ENCODE measurements around the gene IGFBP1. TPM values are rescaled to one million over a fixed set of nuclear protein-coding genes. Genes with fewer than 3 reads are reported as not detected.

IGFBP1 gene
- polyA plus RNA-seq, 1 of the 3 experiments (the other 2 are of a cell fraction) = not detected

DNA sequence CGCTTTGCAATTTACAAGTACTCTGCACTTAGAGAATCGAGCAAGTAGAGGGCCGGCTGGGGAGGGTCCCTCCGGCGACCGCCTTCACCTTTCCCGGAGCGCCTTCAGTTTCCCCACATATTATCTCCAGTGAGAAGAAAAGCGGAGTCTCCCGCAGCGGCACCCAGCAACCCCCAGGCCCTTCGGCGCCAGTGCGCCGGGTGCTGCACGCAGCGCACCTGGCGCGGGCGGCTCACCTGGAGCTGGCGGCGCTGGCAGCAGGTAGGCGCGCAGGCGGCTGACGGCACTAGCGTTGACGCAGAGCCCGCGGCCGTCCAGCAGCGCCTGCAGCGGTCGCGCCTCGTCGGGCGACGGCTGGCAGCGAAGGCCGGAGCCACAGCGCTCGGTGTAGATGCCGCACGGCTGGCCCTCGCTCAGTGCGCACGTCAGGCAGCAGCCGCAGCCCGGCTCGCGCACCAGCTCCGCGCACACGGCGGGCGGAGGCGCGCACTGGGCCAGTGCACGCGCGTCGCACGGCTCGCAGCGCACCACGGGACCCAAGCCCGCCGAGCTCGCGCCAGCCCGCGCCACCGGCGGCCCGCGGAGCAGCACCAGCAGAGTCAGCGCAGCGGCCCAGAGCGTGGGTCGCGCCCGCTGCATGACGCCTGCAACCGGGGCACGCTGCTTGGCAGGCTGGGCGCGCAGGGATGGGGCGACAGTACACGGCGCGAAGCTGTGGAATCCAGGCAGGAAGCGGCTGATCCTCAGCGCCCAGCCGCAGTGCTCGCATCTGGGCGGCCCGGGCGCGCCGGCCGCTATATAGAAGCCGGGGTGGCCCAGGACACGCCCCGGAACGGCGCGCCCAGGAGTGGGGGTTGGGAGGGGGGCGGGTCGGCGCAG lies 32.5 kb downstream of the IGFBP1 start, which contains the start of gene IGFBP3:
Gene IGFBP3 (minus strand): TSS at position 771 of the 879 bp plus-strand sequence. CDS start 132 bp downstream, at position 639.
- no peaks in the 10 kb centered on the region for H3K27me3 ChIP-seq (ENCODE audit: insufficient read depth)
- H3K9me3 ChIP-seq = no peaks in the 10 kb centered on the region
- peak within 1 kb of the TSS; percentile 55 for H3K9ac ChIP-seq
- TF ChIP-seq NRF1 (IDR thresholded peaks at IDR 0.05; ENCODE audit: low read depth, low read length) (peak; percentile 74), CTCF (IDR thresholded peaks at IDR 0.05) (no peak), NFIC (IDR thresholded peaks at IDR 0.05; ENCODE audit: borderline replicate concordance) (no peak), MXI1 (IDR thresholded peaks at IDR 0.05; ENCODE audit: low read depth, low read length) (peak; percentile 22; the same call in 1 of the 2 replicates)
- peak within 1 kb of the TSS; percentile 58 to 72 for H3K4me3 ChIP-seq (ENCODE audit: low read depth in 2 of 2, low read length in 1 of 2)
- peak; percentile 90 for DNase-seq
- peaks cover 32% of the 10 kb centered on the region for H4K20me1 ChIP-seq (ENCODE audit: insufficient read depth)
- under 1% methylated on average over 29 of the region's 111 CpGs for WGBS (ENCODE audit: low lambda C conversion rate)
- H3K36me3 ChIP-seq (replicated peaks in 1 of 2; ENCODE audit: control insufficient read depth in 1 of 2, insufficient read depth in 2 of 2, low read length in 1 of 2) = peaks cover 2 to 22% of the 10 kb centered on the region in 2 experiments
- peaks cover 28% of the 10 kb centered on the region for H3K79me2 ChIP-seq (ENCODE audit: insufficient read depth)
- H3K9me2 ChIP-seq = no peaks in the 10 kb centered on the region
- peak within 1 kb of the TSS; percentile 84 for H3K4me2 ChIP-seq
- POLR2A ChIA-PET = interaction anchor here (0.8 kb wide), 1 partner anchor 1268 kb away, joined by 3 read pairs; no protein-coding TSS in a partner anchor
- H3K4me1 ChIP-seq (ENCODE audit: control insufficient read depth in 1 of 2, insufficient read depth in 2 of 2, low read depth in 1 of 2, low read length in 1 of 2) = peaks cover 26 to 38% of the 10 kb centered on the region in 2 experiments
- no peak within 1 kb of the TSS for H3K27ac ChIP-seq (ENCODE audit: low read depth in 2 of 2, low read length in 1 of 2)
- CTCF ChIA-PET = interaction anchor here (0.6 to 10.7 kb wide), 37 partner anchors 9 to 1333 kb away, joined by 3 to 291 read pairs (median 5); partner anchors contain the start of gene IGFBP1
- peaks cover 31% of the 10 kb centered on the region for H3F3A ChIP-seq (replicated peaks; ENCODE audit: insufficient read depth)
- H2AFZ ChIP-seq (ENCODE audit: low read depth) = peak within 1 kb of the TSS; percentile 24; the same call in 1 of the 2 replicates

GRCh38 chr7:45921381-45921698 lies 33.1 kb downstream of the IGFBP1 start:
- no peak overlapping the region for H3K9ac ChIP-seq
- H3K4me1 ChIP-seq (ENCODE audit: control insufficient read depth in 1 of 2, insufficient read depth in 2 of 2, low read depth in 1 of 2, low read length in 1 of 2) = peaks cover 26 to 38% of the 10 kb centered on the region in 2 experiments
- TF ChIP-seq JUND (IDR thresholded peaks at IDR 0.05) (no peak), YY1 (IDR thresholded peaks at IDR 0.05; ENCODE audit: low read depth) (no peak), IRF3 (IDR thresholded peaks at IDR 0.05; ENCODE audit: low read depth, low read length) (no peak), SMC3 (IDR thresholded peaks at IDR 0.05; ENCODE audit: low read depth, low read length) (no peak), NFIC (IDR thresholded peaks at IDR 0.05; ENCODE audit: borderline replicate concordance) (no peak), USF2 (IDR thresholded peaks at IDR 0.05; ENCODE audit: borderline replicate concordance, low read depth, low read length) (no peak), MAX (IDR thresholded peaks at IDR 0.05; ENCODE audit: low read depth) (no peak), MXI1 (IDR thresholded peaks at IDR 0.05; ENCODE audit: low read depth, low read length) (no peak), FOSL2 (IDR thresholded peaks at IDR 0.05; ENCODE audit: borderline replicate concordance, low read depth) (no peak), CTCF (IDR thresholded peaks at IDR 0.05) (no peak), EZH2phosphoT487 (IDR thresholded peaks at IDR 0.05; ENCODE audit: borderline replicate concordance, low read depth) (no peak), POLR2AphosphoS5 (IDR thresholded peaks at IDR 0.05; ENCODE audit: low read depth, low read length) (no peak)
- TF ChIP-seq, protein P1, sequence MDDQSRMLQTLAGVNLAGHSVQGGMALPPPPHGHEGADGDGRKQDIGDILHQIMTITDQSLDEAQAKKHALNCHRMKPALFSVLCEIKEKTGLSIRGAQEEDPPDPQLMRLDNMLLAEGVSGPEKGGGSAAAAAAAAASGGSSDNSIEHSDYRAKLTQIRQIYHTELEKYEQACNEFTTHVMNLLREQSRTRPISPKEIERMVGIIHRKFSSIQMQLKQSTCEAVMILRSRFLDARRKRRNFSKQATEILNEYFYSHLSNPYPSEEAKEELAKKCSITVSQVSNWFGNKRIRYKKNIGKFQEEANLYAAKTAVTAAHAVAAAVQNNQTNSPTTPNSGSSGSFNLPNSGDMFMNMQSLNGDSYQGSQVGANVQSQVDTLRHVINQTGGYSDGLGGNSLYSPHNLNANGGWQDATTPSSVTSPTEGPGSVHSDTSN (IDR thresholded peaks at IDR 0.05) = no peak

More at GRCh38 chr7:45921381-45921698, 33.1 kb downstream of the IGFBP1 start:
- peaks cover 28% of the 10 kb centered on the region for H3K79me2 ChIP-seq (ENCODE audit: insufficient read depth)
- H3F3A ChIP-seq (replicated peaks; ENCODE audit: insufficient read depth) = peaks cover 34% of the 10 kb centered on the region
- H3K36me3 ChIP-seq (replicated peaks in 1 of 2; ENCODE audit: control insufficient read depth in 1 of 2, insufficient read depth in 2 of 2, low read length in 1 of 2) = peaks cover 2 to 16% of the 10 kb centered on the region in 2 experiments
- WGBS (ENCODE audit: low lambda C conversion rate) = 6% methylated on average over 19 of the region's 31 CpGs
- no peaks in the 10 kb centered on the region for H3K27me3 ChIP-seq (ENCODE audit: insufficient read depth)
- H3K27ac ChIP-seq (ENCODE audit: low read depth in 2 of 2, low read length in 1 of 2) = no peak overlapping the region
- peaks cover 32% of the 10 kb centered on the region for H4K20me1 ChIP-seq (ENCODE audit: insufficient read depth)
- peak overlapping the region; percentile 5; the same call in 1 of the 2 replicates for H2AFZ ChIP-seq (ENCODE audit: low read depth)
- ChIA-PET CTCF (interaction anchor here (0.6 to 10.7 kb wide), 38 partner anchors 9 to 1332 kb away, joined by 3 to 291 read pairs (median 5); partner anchors contain the start of gene IGFBP1), POLR2A (interaction anchor here (0.8 kb wide), 1 partner anchor 1267 kb away, joined by 3 read pairs; no protein-coding TSS in a partner anchor)
- H3K9me2 ChIP-seq = no peaks in the 10 kb centered on the region
- H3K9me3 ChIP-seq = no peaks in the 10 kb centered on the region
- H3K4me2 ChIP-seq = peak overlapping the region; percentile 84
- H3K4me3 ChIP-seq (ENCODE audit: low read depth in 2 of 2, low read length in 1 of 2) = peak overlapping the region; percentile 58 to 72
- DNase-seq = no peak
